Sigmoid colon (tissue), 4 donors: ENCODE measurements around the gene HLTF.

Source experiments
- EP300 ChIP-seq, 4 donors: sonication (generic); formaldehyde crosslinking; IDR thresholded peaks; one replicate each; pipeline ENCODE4 v1.6.1; 2017; ENCODE audit warnings: antibody characterized with exemption in 4 of 4
- POLR2A ChIP-seq, 2 donors: fragments of 450-650 bp; IDR thresholded peaks; one replicate each; pipeline ENCODE4 v1.6.1; 2016; ENCODE audit warnings: antibody characterized with exemption in 2 of 2, mild to moderate bottlenecking in 2 of 2, moderate library complexity in 2 of 2
- POLR2AphosphoS5 ChIP-seq, 4 donors: sonication (generic); formaldehyde crosslinking; IDR thresholded peaks; one replicate each; pipeline ENCODE4 v1.6.1; 2017; ENCODE audit warnings: antibody characterized with exemption in 4 of 4
- TF ChIP-seq, protein P1 (sequence below), 4 experiments: fragments of 450-650 bp in 3 of 4; fragments of 200-600 bp in 1 of 4; IDR thresholded peaks; one replicate each; pipeline ENCODE4 v1.5.1; 2016 to 2019; ENCODE audit warnings: antibody characterized with exemption in 4 of 4, mild to moderate bottlenecking in 3 of 4, moderate library complexity in 2 of 4

DNA sequence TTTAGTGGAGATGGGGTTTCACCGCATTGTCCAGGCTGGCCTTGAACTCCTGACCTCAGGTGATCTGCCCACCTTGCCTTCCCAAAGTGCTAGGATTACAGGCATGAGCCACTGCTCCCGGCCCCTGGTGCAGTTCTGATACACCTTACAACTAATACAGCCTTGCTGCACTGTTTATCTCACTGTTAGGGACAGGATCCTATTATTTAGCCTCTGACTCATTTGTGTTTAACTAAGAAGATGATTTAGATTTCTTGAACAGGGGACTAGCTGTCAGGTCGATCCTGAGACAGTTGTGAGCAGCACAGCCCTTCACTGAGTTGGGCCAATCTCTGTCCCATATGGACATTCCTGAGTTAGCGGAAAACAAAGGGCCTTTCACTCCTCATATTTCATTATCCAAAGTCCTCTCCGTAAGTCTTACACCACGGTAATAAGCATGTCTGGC lies 75.8 kb downstream of the HLTF start:
- TF ChIP-seq, protein P1, sequence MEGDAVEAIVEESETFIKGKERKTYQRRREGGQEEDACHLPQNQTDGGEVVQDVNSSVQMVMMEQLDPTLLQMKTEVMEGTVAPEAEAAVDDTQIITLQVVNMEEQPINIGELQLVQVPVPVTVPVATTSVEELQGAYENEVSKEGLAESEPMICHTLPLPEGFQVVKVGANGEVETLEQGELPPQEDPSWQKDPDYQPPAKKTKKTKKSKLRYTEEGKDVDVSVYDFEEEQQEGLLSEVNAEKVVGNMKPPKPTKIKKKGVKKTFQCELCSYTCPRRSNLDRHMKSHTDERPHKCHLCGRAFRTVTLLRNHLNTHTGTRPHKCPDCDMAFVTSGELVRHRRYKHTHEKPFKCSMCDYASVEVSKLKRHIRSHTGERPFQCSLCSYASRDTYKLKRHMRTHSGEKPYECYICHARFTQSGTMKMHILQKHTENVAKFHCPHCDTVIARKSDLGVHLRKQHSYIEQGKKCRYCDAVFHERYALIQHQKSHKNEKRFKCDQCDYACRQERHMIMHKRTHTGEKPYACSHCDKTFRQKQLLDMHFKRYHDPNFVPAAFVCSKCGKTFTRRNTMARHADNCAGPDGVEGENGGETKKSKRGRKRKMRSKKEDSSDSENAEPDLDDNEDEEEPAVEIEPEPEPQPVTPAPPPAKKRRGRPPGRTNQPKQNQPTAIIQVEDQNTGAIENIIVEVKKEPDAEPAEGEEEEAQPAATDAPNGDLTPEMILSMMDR (IDR thresholded peaks at IDR 0.05), result no peak
- no peak for TF ChIP-seq POLR2A (IDR thresholded peaks at IDR 0.05)
- no peak for TF ChIP-seq POLR2AphosphoS5 (IDR thresholded peaks at IDR 0.05)
- TF ChIP-seq EP300 (IDR thresholded peaks at IDR 0.05), result no peak
